Astrocyte (in vitro differentiated cells and primary cell): Measurements from ENCODE around the gene GLS.

ENCODE experiments used
- CTCF ChIP-seq: IDR thresholded peaks from 2 replicates; pipeline ENCODE4 v1.5.1; 2011; ENCODE audit warnings: low read depth, mild to moderate bottlenecking, inconsistent platforms, low read length, moderate library complexity; ENCODE audit not compliant: insufficient read depth
- EZH2 ChIP-seq: IDR thresholded peaks from 2 replicates; pipeline ENCODE4 v1.6.1; 2012; ENCODE audit warnings: mild to moderate bottlenecking, low read length, inconsistent platforms; ENCODE audit not compliant: insufficient read depth

GRCh38 chr2:191012845-191013681, 132.4 kb downstream of the GLS start:
- TF ChIP-seq CTCF = no peak
- TF ChIP-seq EZH2 = no peak
